Non-pigmented ciliary epithelial cell (primary cell): Measurements from ENCODE around the gene CEP170.

ENCODE experiments used
- DNase-seq: peaks from one replicate; pipeline ENCODE4 v3.0.0-alpha.2; 2010; ENCODE audit warnings: low read depth

Gene CEP170

DNA sequence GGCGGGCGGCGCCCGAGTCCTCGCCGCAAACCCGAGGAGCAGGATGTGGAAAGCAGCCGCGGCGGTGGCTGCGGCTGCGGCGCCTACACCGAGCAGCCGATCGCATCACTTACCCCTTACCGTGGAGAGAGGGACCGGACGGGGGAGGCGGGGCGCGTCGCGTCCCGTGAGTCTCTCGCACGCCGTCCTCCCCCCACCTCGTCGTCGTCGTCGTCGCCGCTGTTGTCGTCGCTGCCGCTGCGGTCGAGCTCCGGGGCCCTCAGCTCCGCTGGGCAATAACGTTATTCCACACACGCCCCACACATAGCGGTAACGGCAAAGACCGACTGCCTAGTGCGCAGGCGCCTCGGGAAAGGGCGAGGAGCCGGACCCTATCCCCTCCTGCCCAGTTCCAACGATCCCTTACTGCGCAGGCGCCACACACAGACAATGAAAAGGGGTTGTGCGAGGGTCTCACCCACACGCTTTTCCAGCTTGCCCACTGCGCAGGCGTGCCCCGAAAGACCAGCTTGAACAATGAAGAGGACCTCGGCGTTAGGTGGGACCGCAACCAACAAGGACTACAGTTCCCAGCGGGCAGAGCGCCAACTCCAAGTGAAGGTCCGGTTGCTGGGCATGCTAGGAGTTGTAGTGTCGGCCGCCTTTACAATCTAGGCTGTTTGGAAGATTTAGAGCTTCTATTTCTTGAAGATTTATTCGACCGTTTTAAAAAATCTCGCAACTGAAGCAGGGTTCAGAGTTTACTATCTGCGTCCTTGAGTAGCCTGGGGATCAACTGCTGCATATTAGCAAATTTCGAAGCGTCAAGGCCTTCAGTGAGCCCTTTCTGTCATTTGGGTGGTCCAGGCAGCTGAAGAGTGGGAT, at the start of gene CEP170:
Gene CEP170, minus strand, starts transcription at position 355 of the 864 bp plus-strand sequence. CDS start 30,001 bp downstream, outside the sequence.
- DNase-seq: peak; percentile 86

DNA sequence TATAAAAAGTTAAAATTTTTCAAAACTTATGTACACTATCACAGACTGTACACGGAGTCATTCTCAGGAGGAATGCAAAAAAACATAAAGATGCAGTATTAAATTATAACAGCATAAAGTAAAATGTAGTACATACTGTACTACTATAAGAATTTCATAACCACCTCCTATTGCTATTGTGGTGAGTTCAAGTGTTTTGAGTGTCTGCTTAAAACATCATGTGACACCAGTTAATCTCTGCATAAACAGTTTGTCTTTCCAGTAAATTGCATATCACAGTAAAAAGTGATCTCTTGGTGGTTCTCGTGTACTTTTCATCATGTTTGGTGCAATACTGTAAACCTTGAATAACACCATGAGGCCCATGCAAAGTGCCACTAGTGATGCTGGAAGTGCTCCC, 46.0 kb upstream of the CEP170 start:
- DNase-seq: no peak

GRCh38 chr1:243299069-243299468, 44.0 kb upstream of the CEP170 start:
- no peak for DNase-seq

DNA sequence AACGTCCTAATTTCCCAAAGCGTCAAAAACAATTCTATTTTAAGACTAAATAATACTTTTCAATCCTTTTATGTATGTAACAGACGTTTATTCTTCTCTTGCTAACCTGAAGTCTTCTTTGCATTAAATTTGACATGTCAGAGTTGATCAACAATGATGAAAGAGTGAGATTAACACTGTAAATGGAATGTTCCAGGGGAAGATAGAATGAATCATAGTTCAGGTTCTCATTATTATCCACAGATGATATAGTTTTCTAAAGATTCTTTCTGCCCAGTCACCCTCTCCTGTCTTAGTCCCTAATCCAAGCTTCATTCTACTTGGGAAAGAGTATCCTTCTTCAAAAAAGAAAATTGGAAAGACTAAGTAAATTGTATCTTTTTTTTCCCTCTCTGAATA, 39.6 kb upstream of the CEP170 start:
- DNase-seq: peak; percentile 77

- DNase-seq: no peak
Measured at GRCh38 chr1:243293941-243294722, 39.1 kb upstream of the CEP170 start.

GRCh38 chr1:243292117-243292516, 37.0 kb upstream of the CEP170 start:
- no peak for DNase-seq

GRCh38 chr1:243291292-243291691, 36.2 kb upstream of the CEP170 start:
- no peak for DNase-seq

- DNase-seq: no peak
Measured at GRCh38 chr1:243288062-243288461, 33.0 kb upstream of the CEP170 start.

- DNase-seq: peak; percentile 94
Measured at GRCh38 chr1:243287652-243288051, 32.6 kb upstream of the CEP170 start.

DNA sequence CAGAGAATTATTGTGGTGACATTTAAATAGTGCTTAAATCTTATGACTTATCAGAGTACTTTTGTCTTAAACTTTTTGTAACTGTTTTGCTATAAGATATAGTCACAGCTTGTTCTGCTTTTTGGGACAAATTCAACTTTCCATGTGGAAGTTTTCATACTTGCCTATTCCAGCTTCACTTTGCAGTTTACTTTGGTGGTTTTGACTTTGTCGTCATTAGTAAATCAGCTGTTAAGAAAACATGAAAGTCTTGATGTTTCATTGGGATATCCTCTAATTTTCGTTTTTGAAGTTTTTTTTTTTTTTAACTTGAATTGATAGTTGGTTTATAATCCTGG, 32.0 kb upstream of the CEP170 start:
- no peak for DNase-seq

DNA sequence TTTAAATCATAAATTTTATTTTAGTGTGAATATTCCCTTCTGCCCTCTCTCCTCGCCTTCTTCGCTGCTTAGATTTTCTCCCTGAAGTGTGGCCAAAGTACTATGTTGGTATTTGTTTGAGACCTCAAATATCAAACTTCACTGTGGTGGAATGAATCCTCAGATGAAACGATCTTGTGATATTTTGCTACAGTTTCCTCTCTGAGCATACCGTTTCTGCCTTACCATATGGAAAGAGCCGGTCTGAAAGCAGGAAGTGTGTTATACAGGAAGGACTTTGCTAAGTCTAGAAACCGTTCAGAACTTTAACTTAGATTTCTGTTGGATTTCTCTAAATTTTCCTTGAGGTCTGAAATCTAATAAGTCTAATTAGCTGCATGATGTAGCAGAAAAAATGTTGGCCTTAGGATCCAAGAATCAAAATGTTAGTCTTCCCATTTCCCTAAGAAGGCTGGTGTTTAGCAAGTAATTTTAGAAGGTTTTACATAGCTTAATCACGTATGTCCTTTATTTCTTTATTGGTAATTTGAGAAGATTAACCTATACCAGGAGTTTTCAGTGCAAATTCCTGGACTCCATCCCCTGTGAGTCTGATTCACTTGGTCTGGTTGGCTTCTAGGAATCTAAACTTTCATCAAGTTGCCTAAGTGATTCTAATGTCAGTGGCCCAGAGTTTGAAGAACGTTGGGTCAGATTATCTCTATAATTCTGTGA, 31.5 kb upstream of the CEP170 start:
- no peak for DNase-seq

DNA sequence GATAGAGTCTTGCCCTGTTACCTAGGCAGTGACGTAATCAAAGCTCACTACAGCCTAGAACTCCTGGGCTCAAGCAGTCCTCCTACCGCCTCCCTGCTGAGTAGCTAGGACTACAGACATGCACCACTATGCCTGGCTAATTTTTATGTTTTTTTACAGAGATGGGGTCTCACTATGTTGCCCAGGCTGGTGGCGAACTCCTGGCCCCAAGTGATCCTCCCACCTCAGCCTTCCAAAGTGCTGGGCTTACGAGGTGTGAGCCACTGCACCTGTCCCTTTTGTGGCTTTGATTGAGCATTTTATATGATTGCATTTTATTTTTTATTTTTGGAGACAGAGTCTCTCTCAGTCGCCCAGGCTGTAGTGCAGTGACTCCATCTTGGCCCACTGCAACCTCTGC, 26.6 kb upstream of the CEP170 start:
- no peak for DNase-seq

DNA sequence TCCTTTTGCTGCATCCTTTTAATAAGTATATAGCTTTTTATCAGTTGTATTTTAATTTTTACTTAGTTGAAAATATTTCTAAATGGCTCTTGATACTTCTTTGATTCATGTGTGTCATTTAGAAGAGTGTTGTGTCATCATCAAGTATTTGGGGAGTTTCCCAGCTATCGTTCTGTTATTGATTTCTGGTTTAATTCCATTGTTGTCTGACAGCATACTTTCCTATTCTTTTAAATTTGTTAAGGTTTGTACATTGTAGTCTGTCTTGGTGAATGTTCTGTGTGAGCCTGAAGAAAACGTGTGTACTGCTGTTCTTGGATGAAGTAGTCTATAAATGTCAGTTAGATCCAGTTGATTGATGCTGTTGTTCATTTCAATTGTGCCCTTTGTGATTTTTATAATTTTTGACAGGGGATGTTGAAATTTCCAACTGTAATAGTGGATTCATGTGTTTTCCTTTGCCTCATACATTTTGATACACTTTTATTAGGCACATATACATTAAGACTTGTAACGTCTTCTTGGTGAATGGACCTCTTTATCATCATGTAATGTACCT, 25.6 kb upstream of the CEP170 start:
- no peak for DNase-seq

- DNase-seq: no peak
Measured at GRCh38 chr1:243275316-243275715, 20.2 kb upstream of the CEP170 start.

GRCh38 chr1:243273945-243274344, 18.9 kb upstream of the CEP170 start:
- DNase-seq: no peak

DNA sequence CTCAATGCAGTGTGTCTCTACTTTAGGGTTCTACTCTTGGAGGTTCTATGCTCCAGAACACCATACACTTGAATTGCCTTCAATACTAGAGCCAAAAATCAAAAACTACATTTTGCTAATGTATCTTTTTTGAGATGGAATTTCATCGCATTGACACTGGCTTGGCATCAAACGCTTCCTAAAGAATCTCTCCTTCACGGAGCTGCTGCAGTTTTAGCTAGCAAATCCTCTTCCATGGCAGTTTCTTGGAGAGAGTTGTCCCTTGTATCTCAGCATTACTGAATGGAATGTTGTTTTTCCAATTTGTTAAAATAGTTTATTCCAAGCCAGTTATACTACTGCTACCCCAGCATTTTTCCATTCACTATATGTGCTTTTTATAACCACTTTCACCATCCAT, 18.4 kb upstream of the CEP170 start:
- DNase-seq: no peak

- no peak for DNase-seq
Measured at GRCh38 chr1:243272401-243272800, 17.3 kb upstream of the CEP170 start.

GRCh38 chr1:243271996-243272395, 16.9 kb upstream of the CEP170 start:
- DNase-seq: no peak

- no peak for DNase-seq
Measured at GRCh38 chr1:243270097-243270864, 15.2 kb upstream of the CEP170 start.

DNA sequence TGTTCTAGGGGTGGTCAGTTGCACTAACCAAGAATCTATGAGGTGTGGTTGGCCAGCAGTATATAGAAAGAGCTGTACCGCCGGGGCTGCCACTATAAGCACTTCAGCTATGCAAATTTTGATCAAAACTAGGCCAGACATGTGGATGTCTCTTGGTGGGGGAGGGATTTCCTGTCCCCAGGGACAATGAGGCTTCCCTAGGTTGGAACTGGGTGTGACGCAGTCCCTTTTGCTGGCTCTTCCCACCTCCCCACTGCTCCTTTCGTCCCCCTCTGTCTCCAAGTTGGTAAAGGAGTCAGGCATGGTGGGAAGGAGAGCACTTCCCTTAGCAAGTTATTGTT, 14.3 kb upstream of the CEP170 start:
- no peak for DNase-seq

- no peak for DNase-seq
Measured at GRCh38 chr1:243268751-243269460, 13.8 kb upstream of the CEP170 start.
